Measurements from ENCODE around the gene PLCB3.
A peak's percentile ranks its signal among the peaks of the same experiment; 100 is the strongest.

The PLCB3 gene

GRCh38 chr11:64246871-64247728, 4.2 kb upstream of the PLCB3 start, which contains the start of gene PPP1R14B:
Gene PPP1R14B (minus strand): TSS chr11:64246943. CDS start chr11:64246673, 270 bp downstream.
- no peak; the same call in 1 of the 2 replicates for TF ChIP-seq POLR2A (IDR thresholded peaks at IDR 0.05; ENCODE audit: low read depth, low read length)
- FAIRE-seq = no peak
- no peak for DNase-seq (ENCODE audit: insufficient read length, low spot score)

- no peak for TF ChIP-seq POLR2A (IDR thresholded peaks at IDR 0.05; ENCODE audit: low read depth, low read length)
- no peak for DNase-seq (ENCODE audit: insufficient read length, low spot score)
- no peak for FAIRE-seq
These were observed 3.4 kb upstream of the PLCB3 start for GRCh38 chr11:64247729-64248531.

- no peak for DNase-seq (ENCODE audit: insufficient read length, low spot score)
- no peak for FAIRE-seq
- TF ChIP-seq POLR2A (IDR thresholded peaks at IDR 0.05; ENCODE audit: low read depth, low read length) = no peak
These were observed 2.8 kb upstream of the PLCB3 start for GRCh38 chr11:64248578-64248977.

- DNase-seq (ENCODE audit: insufficient read length, low spot score) (no peak), FAIRE-seq (no peak)
- TF ChIP-seq POLR2A (IDR thresholded peaks at IDR 0.05; ENCODE audit: low read depth, low read length) = no peak
These were observed 2.3 kb upstream of the PLCB3 start for GRCh38 chr11:64249038-64249437.

GRCh38 chr11:64249563-64250414, 1.5 kb upstream of the PLCB3 start:
- TF ChIP-seq POLR2A (IDR thresholded peaks at IDR 0.05; ENCODE audit: low read depth, low read length) = no peak
- DNase-seq (ENCODE audit: insufficient read length, low spot score) (no peak), FAIRE-seq (no peak)

- no peak for FAIRE-seq
- TF ChIP-seq POLR2A (IDR thresholded peaks at IDR 0.05; ENCODE audit: low read depth, low read length) = peak; percentile 9; the same call in 1 of the 2 replicates
- DNase-seq (ENCODE audit: insufficient read length, low spot score) = no peak
These were observed 815 bp upstream of the PLCB3 start for GRCh38 chr11:64250415-64251015.

- no peak for FAIRE-seq
- no peak for DNase-seq (ENCODE audit: insufficient read length, low spot score)
These were observed 348 bp downstream of the PLCB3 start for GRCh38 chr11:64251753-64252002.

GRCh38 chr11:64252003-64252872, 908 bp downstream of the PLCB3 start:
- DNase-seq (ENCODE audit: insufficient read length, low spot score) (peak; percentile 86), FAIRE-seq (no peak)
- TF ChIP-seq POLR2A (IDR thresholded peaks at IDR 0.05; ENCODE audit: low read depth, low read length) = peak; percentile 69

More at GRCh38 chr11:64251753-64252002, 348 bp downstream of the PLCB3 start:
- no peak for TF ChIP-seq POLR2A (IDR thresholded peaks at IDR 0.05; ENCODE audit: low read depth, low read length)

GRCh38 chr11:64253043-64253442, 1.7 kb downstream of the PLCB3 start:
- no peak for FAIRE-seq
- no peak for TF ChIP-seq POLR2A (IDR thresholded peaks at IDR 0.05; ENCODE audit: low read depth, low read length)
- DNase-seq (ENCODE audit: insufficient read length, low spot score) = no peak

- TF ChIP-seq POLR2A (IDR thresholded peaks at IDR 0.05; ENCODE audit: low read depth, low read length) = no peak
- DNase-seq (ENCODE audit: insufficient read length, low spot score) (no peak), FAIRE-seq (no peak)
These were observed 2.2 kb downstream of the PLCB3 start for GRCh38 chr11:64253481-64253880.

GRCh38 chr11:64254326-64254725, 3.0 kb downstream of the PLCB3 start:
- FAIRE-seq = no peak
- DNase-seq (ENCODE audit: insufficient read length, low spot score) = no peak
- no peak for TF ChIP-seq POLR2A (IDR thresholded peaks at IDR 0.05; ENCODE audit: low read depth, low read length)

All from H54 (cell line).